GM21381 (cell line): Measurements from ENCODE around the gene KLK10.

ENCODE experiments used
- ATAC-seq: cut with Tn5 transposase; IDR thresholded peaks from one replicate; pipeline ENCODE4 v1.9.1; 2021; ENCODE audit warnings: mild to moderate bottlenecking, moderate library complexity; ENCODE audit not compliant: unreplicated experiment

Gene KLK10

GRCh38 chr19:51026554-51026831, 7.0 kb upstream of the KLK10 start, which contains the start of gene KLK11:
KLK11 (minus strand) TSS chr19:51026616; CDS start chr19:51025631, 985 bp downstream.
- ATAC-seq = no peak

GRCh38 chr19:51025809-51026553, 6.5 kb upstream of the KLK10 start:
- ATAC-seq = no peak

GRCh38 chr19:51025401-51025800, 5.9 kb upstream of the KLK10 start:
- ATAC-seq = no peak

- ATAC-seq = no peak
These were observed 5.4 kb upstream of the KLK10 start for GRCh38 chr19:51024924-51025323.

DNA sequence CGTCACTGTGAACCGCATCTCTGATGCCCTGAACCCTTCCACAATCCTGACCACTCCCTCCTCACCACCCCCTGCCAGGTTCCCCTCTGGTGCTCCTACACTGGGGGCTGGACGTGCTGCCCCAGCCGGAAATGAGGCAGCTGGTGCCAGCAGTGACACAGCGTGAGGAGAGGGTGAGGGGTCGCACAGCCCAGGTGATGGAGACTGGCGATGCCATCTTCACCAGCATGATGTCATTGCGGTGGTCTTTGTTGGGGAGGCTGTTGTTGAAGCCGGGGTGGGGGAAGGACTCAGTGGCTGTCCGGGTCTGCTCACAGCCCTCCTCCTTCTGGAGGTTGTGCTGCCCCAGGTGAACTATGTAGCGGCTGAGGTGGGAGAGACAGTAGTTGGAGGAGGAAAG, 4.4 kb upstream of the KLK10 start:
- no peak for ATAC-seq

DNA sequence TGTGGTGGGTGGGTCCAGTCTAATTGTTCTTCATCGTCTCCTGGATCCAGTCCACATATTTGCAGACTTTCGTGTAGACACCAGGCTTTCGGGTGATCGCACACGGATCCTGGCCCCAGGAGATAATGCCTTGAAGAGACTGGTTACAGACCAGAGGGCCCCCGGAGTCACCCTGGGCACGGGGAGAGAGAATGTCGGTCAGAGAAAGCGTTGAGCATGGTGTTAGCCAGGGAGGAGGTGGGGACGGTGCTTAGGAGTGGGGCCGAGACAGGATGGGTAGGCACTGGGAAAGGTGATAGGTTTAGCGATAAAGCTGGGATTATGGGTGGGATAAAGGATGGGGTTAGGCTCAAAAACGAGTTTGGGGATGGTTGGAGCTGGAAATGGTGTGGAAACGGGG, 3.0 kb upstream of the KLK10 start:
- no peak for ATAC-seq

DNA sequence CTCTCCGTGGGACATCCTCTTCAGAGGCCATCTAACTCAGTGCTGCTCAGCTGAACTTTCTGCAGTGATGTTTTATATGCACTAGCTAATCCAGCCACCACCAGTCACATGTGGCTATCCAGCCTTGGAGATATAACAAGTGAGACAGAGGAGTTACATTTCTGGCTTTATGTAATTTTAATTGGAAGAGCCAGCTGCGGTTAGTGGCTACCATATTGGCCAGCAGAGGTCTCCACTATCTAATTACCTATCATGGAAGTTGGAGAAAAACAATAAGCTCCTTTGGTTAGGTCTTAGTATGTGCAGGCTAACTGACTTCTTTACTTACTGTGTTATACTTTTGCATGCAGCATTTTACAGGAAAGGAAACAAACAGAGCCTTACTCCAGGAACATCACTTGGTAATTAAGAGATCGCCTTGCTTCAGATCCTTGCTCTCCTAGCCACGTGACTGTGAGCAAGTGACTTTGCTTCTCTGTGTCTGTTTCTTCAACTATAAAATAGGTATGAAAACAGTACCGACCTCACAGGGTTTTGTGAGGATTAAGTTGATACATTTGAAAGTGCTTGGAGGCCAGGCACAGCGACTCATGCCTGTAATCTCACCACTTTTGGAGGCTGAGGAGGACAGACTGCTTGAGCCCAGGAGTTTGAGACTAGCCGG, 1.6 kb upstream of the KLK10 start:
- ATAC-seq = no peak

GRCh38 chr19:51018745-51019543, 565 bp downstream of the KLK10 start:
- ATAC-seq = no peak

DNA sequence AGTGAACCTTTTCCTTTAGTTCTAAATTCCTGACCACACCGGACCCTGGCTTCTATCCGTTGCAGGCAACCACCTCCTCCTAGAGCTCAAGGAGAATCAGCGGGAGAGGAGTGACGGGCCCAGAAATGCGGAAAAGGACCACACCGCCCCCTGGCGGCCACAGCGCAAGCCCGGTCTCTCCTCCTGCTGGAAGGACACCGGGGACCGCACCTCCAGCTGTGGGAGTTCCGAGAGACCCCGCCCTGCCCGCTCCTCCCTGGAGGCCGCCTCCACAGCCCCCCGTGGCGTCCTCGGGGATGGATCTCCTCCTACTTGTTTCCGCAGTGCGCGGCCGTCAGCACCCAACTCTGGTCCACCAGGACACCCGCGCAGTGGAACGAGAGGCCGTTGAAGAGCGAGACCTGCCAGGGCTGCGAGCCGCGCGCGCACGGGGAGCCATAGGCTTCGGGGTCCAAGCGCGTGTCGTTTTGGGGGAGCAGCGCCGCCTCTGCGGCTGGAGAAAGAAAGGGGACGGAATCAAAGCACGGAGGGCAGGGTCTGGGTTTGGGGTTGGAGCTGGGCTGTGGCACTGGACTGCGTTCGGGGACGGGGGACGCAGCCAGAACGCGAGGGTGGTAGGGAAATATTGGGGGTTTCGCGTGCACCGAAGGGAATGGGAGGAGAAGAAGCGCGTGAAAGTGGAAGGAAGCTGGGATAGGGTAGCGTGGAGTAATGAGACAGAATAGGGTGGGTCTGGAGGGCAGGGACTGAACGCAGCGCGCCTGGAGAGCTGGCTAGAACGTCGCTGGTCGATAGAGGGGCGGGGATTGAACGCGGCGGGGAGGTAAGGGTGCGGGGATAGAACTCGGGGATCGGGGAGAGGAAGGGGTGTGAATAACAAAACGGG, 2.5 kb downstream of the KLK10 start:
- no peak for ATAC-seq

- no peak for ATAC-seq
These were observed 3.7 kb downstream of the KLK10 start for GRCh38 chr19:51015691-51016267.

GRCh38 chr19:51014242-51014641, 5.3 kb downstream of the KLK10 start:
- ATAC-seq = no peak

- no peak for ATAC-seq
These were observed 6.8 kb downstream of the KLK10 start for GRCh38 chr19:51012661-51013190.

DNA sequence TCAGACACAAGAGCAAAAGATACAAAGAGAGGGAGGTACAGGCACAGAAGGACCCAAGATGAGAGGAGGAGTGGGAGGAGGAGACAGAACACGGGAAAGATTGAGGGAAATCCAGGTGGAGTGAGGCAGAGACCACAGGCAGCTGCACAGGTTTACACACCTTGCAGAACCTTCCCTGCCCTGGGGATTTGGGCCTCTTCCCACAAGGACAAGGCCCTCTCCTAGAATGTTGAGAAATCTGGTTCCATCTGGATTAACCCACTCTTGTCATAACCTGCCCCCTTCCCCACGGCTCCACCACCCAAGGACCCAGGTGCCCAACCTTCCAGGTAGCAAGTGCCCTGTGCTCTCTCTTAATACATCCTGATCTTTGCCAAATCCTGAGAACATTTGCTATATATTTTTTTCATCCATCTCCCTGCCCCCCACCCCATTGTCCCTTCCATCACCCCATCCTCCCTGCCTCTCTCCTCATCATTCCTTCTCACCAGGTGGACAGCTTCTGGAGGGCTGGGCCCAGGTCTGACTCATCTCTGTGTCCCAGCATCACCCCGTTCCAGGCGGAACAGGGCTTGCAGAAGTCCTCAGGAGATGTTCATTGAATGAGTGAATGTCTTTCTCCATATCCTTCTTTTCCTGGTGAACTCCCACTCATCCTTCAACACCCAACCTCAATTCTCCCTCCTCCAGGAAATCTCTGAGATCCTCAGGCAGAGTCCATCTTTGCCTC, 9.3 kb downstream of the KLK10 start:
- no peak for ATAC-seq

DNA sequence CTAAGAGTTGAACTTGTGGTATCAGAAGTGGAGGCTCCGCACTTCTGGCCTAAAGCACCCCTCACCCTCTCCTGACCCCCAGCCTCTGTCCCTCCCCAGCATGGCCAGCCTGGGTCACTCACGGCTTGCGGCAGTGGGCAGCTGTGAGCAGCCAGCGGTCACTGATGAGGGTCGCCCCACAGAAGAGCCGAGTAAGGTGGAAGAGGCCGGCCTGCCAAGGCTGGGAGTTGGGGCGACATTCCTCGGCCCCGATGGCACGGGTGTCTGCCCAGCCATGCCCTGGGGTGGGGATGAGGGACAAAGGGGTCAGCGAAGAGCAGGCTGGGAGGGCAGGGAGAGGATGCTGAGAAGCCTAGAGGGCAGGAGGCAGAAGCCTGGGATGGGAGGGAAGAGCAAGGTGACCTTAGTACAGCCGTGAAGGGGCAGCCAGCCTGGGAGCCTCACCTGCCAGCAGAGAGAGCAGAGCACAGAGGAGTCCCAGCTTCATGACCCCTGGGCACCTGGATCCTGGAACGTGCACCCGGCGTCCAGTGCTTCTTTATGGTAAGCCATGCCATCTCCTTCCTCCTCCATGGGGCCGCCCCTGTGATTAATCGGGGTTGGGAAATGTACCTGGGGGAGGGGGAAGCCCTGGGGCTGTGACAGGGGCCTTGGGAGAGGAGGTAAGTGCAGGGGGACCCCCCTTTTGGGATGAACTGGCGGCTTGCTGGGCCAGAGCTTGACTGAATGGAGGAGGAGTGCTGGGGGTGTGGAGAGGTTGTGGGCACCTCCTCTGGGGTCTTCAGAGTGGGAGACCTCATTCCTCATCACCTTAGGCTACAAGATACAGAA, 10.2 kb downstream of the KLK10 start:
- no peak for ATAC-seq

GRCh38 chr19:51007488-51007887, 12.0 kb downstream of the KLK10 start:
- ATAC-seq = no peak

DNA sequence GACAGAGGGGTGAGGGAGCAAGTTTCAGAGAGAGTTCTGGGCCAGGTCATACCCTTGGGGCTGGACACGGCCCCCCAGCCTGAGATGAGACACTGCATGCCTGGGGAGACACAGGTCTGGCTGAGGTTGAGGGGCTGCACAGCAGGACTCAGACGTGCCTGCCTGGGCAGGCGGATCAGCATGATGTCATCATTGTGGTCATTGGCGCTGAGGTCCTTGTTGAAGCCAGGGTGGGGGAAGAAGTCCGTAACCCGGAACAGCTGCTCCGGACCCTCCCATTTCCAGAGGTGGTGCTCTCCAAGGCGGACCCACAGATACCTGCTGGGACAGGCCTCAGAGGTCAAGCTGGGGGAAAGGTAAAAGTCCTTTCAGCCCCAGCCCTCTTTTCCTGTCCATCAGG, 13.1 kb downstream of the KLK10 start:
- no peak for ATAC-seq

DNA sequence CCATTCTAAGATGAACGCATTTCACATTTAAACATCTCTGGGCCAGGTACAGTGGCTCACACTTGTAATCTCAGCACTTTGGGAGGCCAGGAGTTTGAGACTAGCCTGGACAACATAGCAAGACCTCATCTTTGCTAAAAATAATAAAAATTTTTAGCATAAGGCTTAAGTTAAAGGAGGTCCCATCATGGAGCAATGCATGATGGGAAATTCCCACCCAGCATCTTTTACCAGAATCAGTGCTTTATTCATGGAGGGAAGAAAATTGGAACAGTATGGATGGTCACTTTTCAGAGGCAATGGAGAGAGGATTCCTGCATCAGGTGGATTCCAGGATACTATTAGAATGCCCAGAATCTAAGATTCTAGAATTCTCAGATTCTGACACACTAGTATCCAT, 14.3 kb downstream of the KLK10 start:
- ATAC-seq = no peak

- no peak for ATAC-seq
These were observed 16.2 kb downstream of the KLK10 start for GRCh38 chr19:51003316-51003715.
